PFSK-1 (cell line): Measurements from ENCODE around the gene NEDD1.

Experiments
- FOXP2 ChIP-seq: optimal IDR thresholded peaks from 2 replicates; pipeline ENCODE3; 2011; ENCODE audit warnings: borderline replicate concordance, control low read depth, inconsistent platforms; ENCODE audit not compliant: insufficient read depth; ENCODE audit errors: extremely low read length, extremely low read depth
- POLR2AphosphoS5 ChIP-seq: IDR thresholded peaks from 2 replicates; pipeline ENCODE4 v1.6.1; 2012; ENCODE audit warnings: low read depth, mild to moderate bottlenecking, control low read depth, low read length, moderate library complexity
- REST ChIP-seq, 2 experiments: IDR thresholded peaks; 2 replicates each; pipeline versions ENCODE4 v1.6.1 to v1.8.0; 2011 to 2012; ENCODE audit warnings: low read depth in 2 of 2, low read length in 2 of 2, control low read depth in 1 of 2, inconsistent platforms in 1 of 2, mild to moderate bottlenecking in 1 of 2, moderate library complexity in 1 of 2; ENCODE audit not compliant: insufficient read depth in 1 of 2
- SIN3A ChIP-seq: IDR thresholded peaks from 2 replicates; pipeline ENCODE4 v1.6.1; 2012; ENCODE audit warnings: mild to moderate bottlenecking, low read length, moderate library complexity, borderline replicate concordance; ENCODE audit not compliant: insufficient read depth
- TAF1 ChIP-seq: IDR thresholded peaks from 2 replicates; pipeline ENCODE4 v1.6.1; 2012; ENCODE audit warnings: low read length, control low read depth, borderline replicate concordance; ENCODE audit not compliant: insufficient read depth

- no peak for TF ChIP-seq REST (IDR thresholded peaks at IDR 0.05; ENCODE audit: insufficient read depth in 1 of 2, low read depth in 2 of 2, low read length in 2 of 2)
- no peak for TF ChIP-seq POLR2AphosphoS5
- TF ChIP-seq TAF1 = no peak
- TF ChIP-seq FOXP2 = no peak
- no peak for TF ChIP-seq SIN3A
These were observed 79.9 kb downstream of the NEDD1 start for GRCh38 chr12:96986883-96987523.
